AG04449 (cell line): ENCODE measurements around the gene COA8.

ENCODE experiments used
- CTCF ChIA-PET: fragments of 350-600 bp; formaldehyde crosslinking; extraction: SDS; loops from one replicate; lab custom pipeline; 2021; ENCODE audit warnings: antibody characterized with exemption; lab: Yijun Ruan, JAX
- POLR2A ChIA-PET: fragments of 400-600, 350-600 bp; formaldehyde crosslinking; extraction: SDS; loops from one replicate; lab custom pipeline; 2020; ENCODE audit warnings: antibody characterized with exemption, inconsistent platforms; lab: Yijun Ruan, JAX
- DNase-seq: peaks from one replicate; pipeline ENCODE4 v3.0.0-alpha.2; 2010; ENCODE audit warnings: low read depth, low spot score
- H3K4me3 ChIP-seq: 2 replicates; pipeline ENCODE4 v1.5.1; 2011; ENCODE audit warnings: low read depth, mild to moderate bottlenecking, control low read depth, low read length
- CTCF ChIP-seq: IDR thresholded peaks from one replicate; pipeline ENCODE4 v1.5.1; 2011; ENCODE audit warnings: mild to moderate bottlenecking, moderate library complexity, low read length, control low read depth, inconsistent platforms; ENCODE audit not compliant: insufficient read depth; ENCODE audit errors: missing control alignments

COA8 gene, protein sequence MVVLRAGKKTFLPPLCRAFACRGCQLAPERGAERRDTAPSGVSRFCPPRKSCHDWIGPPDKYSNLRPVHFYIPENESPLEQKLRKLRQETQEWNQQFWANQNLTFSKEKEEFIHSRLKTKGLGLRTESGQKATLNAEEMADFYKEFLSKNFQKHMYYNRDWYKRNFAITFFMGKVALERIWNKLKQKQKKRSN

GRCh38 chr14:103562429-103563225 is at the start of gene COA8, which contains the start of gene BAG5:
Gene COA8, plus strand, starts transcription at chr14:103562960. Its CDS starts 42 bp downstream, at chr14:103563002.
Gene BAG5, minus strand, starts transcription at chr14:103562657. Its CDS starts 1,493 bp downstream, at chr14:103561164.
- DNase-seq = no peak
- TF ChIP-seq CTCF = no peak
- H3K4me3 ChIP-seq = peak within 1 kb of the TSS; percentile 67
- ChIA-PET POLR2A (interaction anchor here (0.6 to 2.0 kb wide), 3 partner anchors 10 to 478 kb away, joined by 3 to 10 read pairs (median 4); no protein-coding TSS in a partner anchor), CTCF (interaction anchor here (0.7 to 8.2 kb wide), 7 partner anchors 9 to 45 kb away, joined by 3 to 79 read pairs (median 5); no protein-coding TSS in a partner anchor)

DNA sequence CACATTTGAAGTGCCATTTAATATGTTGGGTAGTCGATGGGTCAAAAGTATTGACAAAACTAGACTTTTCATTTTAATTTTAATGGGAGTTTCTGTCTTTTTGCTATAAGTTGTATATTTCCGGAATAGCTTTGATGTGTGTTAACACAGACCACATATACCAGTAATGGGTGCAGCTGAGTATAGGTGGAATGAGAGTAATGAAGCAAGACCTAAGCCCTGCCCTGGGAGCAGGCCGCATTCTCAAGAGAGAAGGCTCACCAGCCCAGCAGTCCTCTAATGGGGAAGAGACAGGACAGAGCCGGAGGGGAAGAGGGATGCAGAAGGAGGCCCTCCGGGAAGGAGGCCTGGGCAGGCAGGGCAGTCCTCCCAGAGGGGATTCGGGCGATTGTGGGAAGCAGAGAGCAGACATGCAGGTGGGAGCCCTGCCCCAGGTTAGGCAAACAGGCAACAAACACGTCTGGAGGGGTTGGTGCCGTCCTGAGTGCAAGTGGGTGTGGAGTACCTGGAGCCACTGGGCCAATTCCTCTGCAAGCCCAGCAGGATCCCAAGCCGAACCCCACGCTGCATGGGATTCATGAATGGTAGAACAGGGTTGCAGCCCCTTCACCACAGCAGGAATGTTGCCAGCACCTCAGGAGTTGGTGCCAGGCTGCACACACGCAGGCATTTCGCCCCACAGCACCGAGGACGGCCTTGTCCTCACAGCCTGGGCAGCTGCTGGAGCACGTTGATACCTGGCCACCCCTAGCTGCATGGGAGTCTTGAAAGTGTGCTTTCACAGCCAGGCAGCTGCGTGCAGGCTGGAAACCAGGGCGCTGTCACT is 48.0 kb upstream of the COA8 start:
- H3K4me3 ChIP-seq = no peak overlapping the region
- TF ChIP-seq CTCF = no peak
- ChIA-PET CTCF (interaction anchor here (1.4 to 11.0 kb wide), 3 partner anchors 11 to 30 kb away, joined by 3 to 368 read pairs (median 61); no protein-coding TSS in a partner anchor), POLR2A (no interaction called here)
- no peak for DNase-seq

- ChIA-PET CTCF (interaction anchor here (2.8 to 11.0 kb wide), 6 partner anchors 7 to 42 kb away, joined by 16 to 368 read pairs (median 46); partner anchors contain the start of gene TRMT61A), POLR2A (no interaction called here)
- no peak for TF ChIP-seq CTCF
- H3K4me3 ChIP-seq = no peak overlapping the region
- no peak for DNase-seq
Measured at GRCh38 chr14:103516426-103517173, 46.2 kb upstream of the COA8 start.

- ChIA-PET POLR2A (no interaction called here), CTCF (interaction anchor here (2.8 to 11.0 kb wide), 6 partner anchors 8 to 41 kb away, joined by 16 to 368 read pairs (median 46); partner anchors contain the start of gene TRMT61A)
- DNase-seq = no peak
- TF ChIP-seq CTCF = no peak
- H3K4me3 ChIP-seq = no peak overlapping the region
Measured at GRCh38 chr14:103517174-103517566, 45.6 kb upstream of the COA8 start.

GRCh38 chr14:103517721-103518421 is 44.9 kb upstream of the COA8 start:
- no peak overlapping the region for H3K4me3 ChIP-seq
- DNase-seq = no peak
- ChIA-PET POLR2A (interaction anchor here (1.1 kb wide), 1 partner anchor 11 kb away, joined by 4 read pairs; the partner anchor contains the start of gene TRMT61A), CTCF (interaction anchor here (0.9 to 11.0 kb wide), 9 partner anchors 9 to 386 kb away, joined by 3 to 368 read pairs (median 24); partner anchors contain the start of gene TRMT61A)
- TF ChIP-seq CTCF = no peak
